HCEC 1CT (cell line): ENCODE measurements around the gene MIOS.

Source experiments
- DNase-seq: peaks from one replicate; pipeline ENCODE4 v3.0.0-alpha.2; 2017

Gene MIOS

GRCh38 chr7:7584653-7585052 is 18.0 kb downstream of the MIOS start:
- DNase-seq = no peak

- no peak for DNase-seq
Observed at GRCh38 chr7:7585241-7585928, 18.7 kb downstream of the MIOS start.

DNA sequence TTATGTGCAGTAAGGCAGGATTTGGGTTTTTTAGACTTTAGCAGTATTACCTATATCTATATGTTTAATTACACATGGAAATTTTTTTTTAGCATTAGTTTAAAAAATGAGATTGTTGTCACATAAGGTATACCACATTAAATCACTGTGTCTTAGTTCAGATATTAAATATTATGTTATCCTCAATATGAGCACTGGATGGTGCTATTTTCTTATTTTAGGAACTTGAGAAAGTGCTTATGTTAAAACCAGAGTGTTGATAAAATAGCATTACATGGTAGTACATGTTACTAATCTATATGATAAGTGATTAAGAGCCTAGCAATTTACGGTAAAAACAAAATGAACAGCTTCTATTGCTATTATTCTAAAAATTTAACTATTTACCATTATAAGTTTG is 28.8 kb downstream of the MIOS start:
- DNase-seq = peak; percentile 42

- DNase-seq = no peak
Observed at GRCh38 chr7:7596176-7596575, 29.5 kb downstream of the MIOS start.

GRCh38 chr7:7607010-7607409 is 40.3 kb downstream of the MIOS start:
- DNase-seq = no peak

GRCh38 chr7:7609330-7609729 is 42.6 kb downstream of the MIOS start:
- no peak for DNase-seq

- no peak for DNase-seq
Observed at GRCh38 chr7:7612519-7612918, 45.8 kb downstream of the MIOS start.

DNA sequence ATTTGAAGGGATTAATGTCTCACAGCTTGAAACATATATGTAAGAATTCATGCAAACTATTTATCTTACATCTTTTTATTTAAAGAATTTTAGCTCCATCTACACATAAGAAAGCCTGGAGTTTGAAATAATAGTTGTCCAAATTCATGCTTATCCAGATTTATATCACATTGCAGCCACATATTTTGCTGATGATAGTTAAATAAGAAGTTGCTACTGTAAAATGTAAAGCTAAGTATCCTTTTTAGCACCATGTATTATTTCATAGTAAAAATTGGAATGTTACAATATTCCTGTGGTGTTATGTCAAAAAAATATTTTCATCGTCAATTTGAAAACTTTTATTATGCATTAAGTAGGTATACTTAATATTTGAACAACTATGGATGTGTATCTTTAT is 46.5 kb downstream of the MIOS start:
- DNase-seq = no peak

GRCh38 chr7:7614018-7614741 is 47.5 kb downstream of the MIOS start:
- DNase-seq = no peak

- DNase-seq = no peak
Observed at GRCh38 chr7:7617550-7617949, 50.9 kb downstream of the MIOS start.

- no peak for DNase-seq
Observed at GRCh38 chr7:7618410-7618809, 51.7 kb downstream of the MIOS start.

- no peak for DNase-seq
Observed at GRCh38 chr7:7620236-7620635, 53.6 kb downstream of the MIOS start.

DNA sequence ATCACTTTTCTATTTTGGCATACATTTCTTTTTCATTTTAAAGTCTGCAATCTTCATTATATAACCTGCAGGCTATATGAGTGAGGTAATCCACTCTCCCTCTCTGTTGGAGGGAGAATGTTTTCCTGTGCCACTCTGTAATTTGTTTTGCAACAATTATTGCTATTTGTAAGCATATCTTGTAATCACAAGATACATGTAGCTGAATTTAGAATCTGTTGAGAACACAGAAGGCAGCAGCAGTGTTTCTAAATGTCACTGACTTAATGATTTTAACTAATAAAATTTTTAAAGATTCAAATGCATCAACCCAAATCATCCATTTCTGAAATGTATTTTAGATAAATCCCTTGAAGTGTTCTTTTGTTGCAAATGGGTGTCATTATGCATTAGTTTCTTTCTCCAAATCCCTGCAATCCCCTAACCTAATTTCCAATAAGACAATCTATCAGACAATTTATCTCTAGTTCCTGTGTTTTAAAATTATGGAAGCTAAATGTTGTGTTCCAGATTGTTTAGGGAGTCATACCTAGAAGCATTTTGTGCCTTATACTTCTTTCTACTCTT is 54.0 kb downstream of the MIOS start:
- no peak for DNase-seq

DNA sequence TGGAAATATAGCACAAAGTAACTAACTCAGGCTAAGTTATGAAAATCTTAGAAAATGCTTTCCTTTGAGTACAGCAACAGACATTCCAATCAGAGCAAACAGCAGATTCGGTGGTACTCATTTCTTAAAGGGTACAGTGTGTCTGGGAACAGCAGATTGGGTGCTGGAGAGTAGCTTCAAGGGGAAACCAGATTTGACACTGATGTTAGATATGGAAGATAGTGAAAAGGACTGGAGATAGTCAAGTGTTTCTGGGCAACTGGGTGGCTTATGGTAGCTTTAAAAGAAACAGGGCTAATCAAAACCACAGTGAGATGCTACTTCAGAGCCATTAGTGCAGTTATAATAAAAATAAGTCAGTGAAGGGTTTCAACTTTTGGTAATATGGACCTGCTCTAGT is 61.8 kb downstream of the MIOS start:
- no peak for DNase-seq

GRCh38 chr7:7630626-7631329 is 64.1 kb downstream of the MIOS start:
- no peak for DNase-seq

DNA sequence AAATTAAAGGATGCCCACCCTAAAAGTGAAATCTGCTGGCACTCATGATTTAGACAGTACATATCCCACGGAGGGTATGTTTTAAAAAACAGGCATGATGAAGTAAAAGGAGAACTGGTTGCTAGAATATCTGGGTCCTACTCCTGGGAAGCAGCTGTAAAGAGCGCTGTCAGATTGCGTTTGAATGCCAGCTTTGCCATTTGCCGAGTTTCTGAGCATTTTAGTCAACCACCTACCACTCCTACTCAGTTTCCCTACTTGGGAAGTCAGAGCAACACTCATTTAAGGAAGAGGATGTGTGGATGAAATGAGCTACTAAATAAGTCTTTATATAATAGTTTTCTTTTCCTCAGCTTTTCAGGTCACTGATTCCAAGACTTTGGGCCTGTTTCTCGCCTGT is 72.7 kb downstream of the MIOS start:
- DNase-seq = no peak

DNA sequence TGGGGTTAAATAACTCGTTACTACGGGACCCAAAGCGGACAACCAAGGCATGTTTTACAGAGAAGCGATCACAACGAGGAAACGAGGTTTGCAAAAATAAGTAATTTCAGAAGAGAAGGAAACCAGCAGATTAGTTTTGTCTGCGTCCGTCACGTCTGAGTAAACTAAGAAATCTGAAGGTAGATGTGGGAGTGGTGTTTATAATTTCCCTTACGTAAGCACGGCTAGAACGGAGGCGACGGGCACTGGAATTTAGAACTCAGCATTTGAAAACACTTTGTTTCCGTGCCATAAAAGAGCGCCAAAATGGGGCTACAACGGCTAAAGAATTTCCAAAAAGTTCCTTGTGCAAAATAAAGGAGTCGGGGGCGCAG is 73.2 kb downstream of the MIOS start:
- DNase-seq = peak; percentile 23

GRCh38 chr7:7640221-7641128 is 73.8 kb downstream of the MIOS start, which contains the start of gene UMAD1:
Gene UMAD1 (plus strand): TSS chr7:7640752. CDS start chr7:7673372, 32,620 bp downstream.
- peak; percentile 99 for DNase-seq

DNA sequence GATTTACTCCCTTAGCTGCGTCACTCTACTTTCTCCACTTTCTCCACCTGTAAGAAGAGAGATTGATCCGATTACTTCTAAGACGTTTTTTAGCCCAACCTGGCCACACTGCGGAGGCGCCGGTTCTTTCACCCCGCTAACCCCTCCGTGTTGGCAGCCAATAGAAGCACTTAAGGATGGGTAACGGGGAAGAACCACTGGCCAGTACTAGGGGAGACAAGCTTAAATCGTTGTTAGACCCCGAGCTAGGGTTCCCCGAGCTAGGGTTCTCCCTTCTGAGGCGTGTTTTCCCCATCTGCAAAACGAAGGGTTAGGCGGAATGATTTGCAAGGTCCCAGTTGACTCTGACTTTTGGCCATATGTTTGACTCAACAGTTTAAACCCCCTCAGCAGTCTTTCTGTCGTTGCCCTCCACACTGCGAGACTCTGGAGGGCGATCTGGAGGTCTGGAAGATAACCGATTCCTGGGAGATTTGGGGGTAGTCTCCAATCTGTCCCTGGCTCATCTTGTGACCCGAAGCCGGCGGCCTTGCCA is 74.5 kb downstream of the MIOS start:
- peak; percentile 28 for DNase-seq

GRCh38 chr7:7642081-7642480 is 75.4 kb downstream of the MIOS start:
- no peak for DNase-seq

GRCh38 chr7:7647495-7648036 is 80.9 kb downstream of the MIOS start:
- no peak for DNase-seq

- no peak for DNase-seq
Observed at GRCh38 chr7:7650682-7651206, 84.1 kb downstream of the MIOS start.
